ENCODE data around the gene CCNK.

The CCNK gene

DNA sequence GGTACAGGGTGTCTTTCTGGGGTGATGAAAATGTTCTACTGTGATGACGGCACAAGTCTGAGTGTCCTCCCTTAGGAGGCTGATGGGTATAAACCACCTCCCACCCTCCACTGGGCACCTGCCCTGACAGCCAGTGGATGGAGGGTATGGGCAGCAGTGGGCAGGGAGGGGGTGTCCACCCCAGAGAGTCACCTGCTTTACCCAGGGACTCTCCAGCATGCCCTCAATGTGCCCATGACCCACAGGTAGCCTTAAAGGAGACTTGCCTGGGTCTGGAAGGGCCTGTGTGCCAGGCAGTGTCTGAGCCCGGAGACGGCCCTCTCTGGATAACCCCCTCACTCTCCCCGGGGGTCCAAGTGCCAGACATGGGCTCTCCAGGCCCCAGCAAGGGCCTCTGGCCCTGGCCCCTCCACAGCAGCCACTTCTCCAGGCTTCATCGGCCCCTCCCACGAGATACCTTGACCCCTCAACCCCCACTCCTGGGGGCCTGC lies 38.8 kb downstream of the CCNK start:
- DNase-seq (ENCODE audit: low spot score) = no peak

GRCh38 chr14:99520571-99521081 lies 39.4 kb downstream of the CCNK start:
- DNase-seq (ENCODE audit: low spot score) = no peak

GRCh38 chr14:99521176-99522024 lies 40.2 kb downstream of the CCNK start:
- no peak for DNase-seq (ENCODE audit: low spot score)

DNA sequence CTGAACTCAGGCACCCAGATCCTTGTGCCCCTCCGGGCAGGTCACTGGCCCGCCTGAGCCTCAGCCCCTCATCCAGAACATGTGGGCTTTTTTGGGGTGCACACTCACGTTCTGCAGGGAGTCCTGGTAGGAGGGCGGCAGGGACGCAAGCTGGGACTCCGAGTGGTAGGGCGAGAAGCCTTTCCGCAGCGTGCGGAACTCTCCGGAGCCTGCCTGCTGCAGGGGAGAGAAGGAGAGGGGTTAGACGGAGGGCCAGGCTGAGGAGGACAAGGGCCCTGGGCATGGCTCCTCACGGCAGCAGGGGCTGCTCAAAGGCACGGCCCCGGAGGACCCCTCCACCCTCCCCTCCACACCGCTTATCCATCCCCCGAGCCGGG lies 40.8 kb downstream of the CCNK start:
- DNase-seq (ENCODE audit: low spot score) = no peak

DNA sequence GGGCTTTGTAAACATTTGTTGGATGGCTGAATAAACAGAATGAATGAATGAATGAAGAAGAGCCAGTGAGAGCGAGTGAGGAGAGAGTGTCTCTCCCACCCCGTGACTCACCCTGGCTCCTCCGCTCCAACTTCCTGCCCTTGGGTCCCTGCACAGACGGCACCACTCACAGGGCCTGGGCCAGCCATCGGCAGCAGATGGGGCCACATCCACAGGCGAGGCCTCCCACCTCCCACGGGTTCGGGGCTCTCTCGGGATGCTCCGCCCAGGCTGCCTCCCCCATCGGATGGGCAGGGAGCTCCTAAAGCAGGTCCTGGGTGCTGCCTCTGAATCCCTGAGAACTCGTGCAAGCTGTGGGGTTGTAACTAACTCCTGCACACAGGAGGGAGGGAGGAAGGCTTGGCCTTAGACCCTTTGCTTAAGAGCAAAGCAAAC lies 41.3 kb downstream of the CCNK start:
- no peak for DNase-seq (ENCODE audit: low spot score)

DNA sequence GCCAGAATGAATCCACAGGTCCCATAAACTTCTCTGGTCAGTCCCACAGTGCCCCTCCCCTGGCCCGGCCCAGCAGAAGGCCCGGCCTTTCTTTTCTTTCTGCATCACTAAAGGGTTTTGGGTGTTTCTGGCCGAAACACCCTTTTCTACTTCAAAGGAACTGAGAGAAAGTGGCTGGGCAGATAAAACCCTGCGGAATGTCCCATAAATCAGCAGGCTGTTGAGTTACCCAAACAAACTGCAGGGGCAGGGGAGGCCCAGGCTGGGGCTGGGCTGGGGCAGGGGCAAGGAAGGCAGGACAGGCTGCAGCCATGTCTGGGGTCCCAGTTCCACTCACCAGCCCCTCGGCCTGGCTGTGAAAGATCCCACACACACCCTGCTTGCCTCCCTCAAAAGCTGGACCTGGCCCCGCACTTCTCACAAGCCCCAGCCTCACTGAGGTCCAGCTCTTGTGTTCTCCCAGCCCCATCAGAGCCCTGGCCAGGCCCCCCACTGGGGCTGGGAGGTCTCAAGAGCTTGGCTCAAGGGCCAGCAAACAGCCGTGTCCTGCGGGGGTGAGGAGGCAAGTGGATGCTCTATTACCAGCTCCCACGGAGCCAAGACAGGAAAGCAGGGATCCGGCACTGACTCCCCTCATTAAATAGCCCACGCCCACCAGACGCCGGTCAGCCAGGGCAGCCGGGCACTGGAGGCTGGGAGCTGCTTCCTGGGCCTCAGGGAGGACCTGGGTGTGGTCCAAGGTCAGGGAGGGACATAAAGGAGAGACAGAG lies 41.9 kb downstream of the CCNK start:
- no peak for DNase-seq (ENCODE audit: low spot score)

DNA sequence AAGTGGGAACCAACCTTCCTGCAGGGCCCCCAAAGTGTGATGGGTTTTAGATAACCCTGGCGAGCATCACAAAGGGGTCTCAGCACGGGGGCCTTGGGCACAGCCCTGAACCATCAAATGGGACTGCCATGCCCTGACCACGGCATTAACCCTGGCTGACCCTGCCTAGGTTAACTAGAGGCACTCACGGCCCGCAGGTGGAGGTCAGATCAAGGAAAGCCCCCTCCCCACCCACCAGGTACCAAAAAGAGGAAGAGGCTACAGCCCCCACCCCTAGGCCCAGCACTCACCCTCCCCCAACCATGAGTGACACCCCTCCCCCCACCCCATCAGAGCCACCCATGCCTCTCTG lies 42.5 kb downstream of the CCNK start:
- DNase-seq (ENCODE audit: low spot score) = no peak

DNA sequence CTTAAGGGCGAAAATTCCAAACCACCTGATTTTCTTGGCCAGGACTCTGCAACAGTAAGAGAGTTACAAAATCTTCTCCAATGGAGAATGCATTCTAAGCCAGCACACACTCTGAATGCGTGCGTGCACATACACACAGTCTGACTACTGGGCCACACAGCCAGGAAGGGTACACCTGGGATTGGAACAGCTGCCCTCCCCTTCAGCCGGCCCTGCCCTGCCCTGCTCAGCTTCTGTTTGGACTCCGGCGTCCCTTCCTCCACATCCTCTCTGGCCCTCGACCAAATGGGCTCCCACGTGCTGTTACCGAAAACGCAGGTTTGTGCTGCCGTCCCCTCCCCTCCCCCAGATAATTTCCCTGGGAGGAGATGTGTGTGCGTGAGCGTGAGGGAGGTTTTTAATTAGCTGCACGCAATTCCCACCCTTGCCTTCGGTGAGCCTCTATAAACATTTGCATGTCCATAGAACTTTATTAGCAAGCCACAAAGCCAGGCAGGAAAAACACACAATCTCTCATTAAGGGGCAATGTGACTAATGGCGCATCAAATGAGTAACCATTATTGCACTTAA lies 43.0 kb downstream of the CCNK start:
- DNase-seq (ENCODE audit: low spot score) = no peak

- no peak for DNase-seq (ENCODE audit: low spot score)
Observed at GRCh38 chr14:99524804-99525698, 43.8 kb downstream of the CCNK start.

- DNase-seq (ENCODE audit: low spot score) = no peak
Observed at GRCh38 chr14:99525699-99526080, 44.5 kb downstream of the CCNK start.

DNA sequence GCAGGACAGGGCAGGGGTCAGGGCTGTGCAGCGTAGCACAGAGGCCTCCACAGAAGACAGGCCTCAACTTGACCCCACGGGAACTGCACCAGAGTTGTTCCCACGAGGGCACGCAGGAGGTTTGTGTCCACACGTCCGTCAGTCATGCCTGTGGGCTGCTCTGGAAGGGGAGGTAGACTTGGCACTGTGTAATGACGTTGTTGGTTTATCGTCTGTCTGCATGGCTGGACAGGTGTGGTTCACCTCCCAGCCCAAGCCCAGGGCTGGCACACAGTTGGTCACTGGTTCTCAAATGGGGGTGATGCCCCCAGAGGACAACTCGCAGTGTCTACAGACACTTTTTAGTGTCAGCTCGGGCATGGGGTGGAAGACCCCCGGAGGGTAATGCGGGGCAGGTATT lies 45.8 kb downstream of the CCNK start:
- DNase-seq (ENCODE audit: low spot score) = no peak

GRCh38 chr14:99527427-99528076 lies 46.3 kb downstream of the CCNK start:
- DNase-seq (ENCODE audit: low spot score) = no peak

DNA sequence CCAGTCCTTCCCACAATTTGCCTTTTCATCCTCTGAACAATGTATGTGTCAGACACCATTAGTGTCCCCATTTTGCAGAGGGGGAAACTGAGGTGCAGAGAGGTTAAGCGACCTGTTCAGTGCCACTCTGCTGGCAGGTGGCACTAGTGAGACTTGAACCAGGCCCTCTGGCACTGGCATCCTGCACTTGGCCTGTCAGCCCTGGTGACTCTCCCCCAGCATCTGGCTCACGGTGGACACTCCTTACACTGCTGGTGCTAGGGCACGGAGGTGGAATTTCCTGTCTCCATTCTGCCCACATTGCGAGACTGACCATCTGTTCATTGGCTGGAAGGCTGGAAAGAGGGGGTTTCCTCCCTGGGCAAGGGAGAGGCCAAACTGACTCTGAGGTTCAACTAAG lies 48.7 kb downstream of the CCNK start:
- DNase-seq (ENCODE audit: low spot score) = no peak

- DNase-seq (ENCODE audit: low spot score) = no peak
Observed at GRCh38 chr14:99530407-99531155, 49.4 kb downstream of the CCNK start.

DNA sequence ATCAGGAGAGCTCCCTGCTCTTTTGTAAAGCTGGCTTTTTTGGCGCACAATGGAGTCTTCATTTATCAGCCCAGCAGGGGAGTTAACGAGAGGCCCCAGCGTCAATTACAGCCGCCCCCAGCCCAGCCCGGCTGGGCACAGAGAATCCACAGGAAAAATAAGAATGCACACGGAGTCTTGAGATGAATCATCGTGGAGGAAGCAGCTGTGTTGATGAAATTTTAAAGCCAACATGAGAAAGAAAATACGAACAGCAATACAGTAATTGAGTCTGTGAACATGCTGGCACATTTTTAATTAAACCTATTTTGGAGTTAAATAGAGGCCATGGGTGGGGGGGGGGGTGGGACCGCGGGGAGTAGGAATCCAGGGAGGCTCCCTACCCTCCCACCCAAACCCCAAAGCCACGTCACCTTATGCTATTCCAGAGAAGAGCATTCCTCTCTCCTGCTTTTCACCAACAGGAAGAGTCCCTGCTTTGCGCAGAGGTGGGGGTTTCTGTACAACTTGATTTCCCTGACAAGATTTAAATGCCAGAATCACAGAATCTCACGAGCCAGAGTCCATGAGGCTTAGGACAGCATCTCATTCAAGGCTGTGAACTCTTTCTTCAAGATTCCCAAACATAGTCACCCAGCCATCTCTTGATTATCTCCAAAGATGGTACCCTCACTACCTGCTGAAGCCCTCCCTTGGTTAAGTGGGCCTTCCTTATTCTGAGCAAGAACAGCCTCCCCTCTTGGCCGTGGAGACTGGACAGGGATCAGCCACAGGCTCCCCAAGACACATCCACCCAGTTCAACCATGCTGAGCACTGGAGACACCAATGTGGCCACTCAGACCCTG lies 50.3 kb downstream of the CCNK start:
- no peak for DNase-seq (ENCODE audit: low spot score)

- DNase-seq (ENCODE audit: low spot score) = no peak
Observed at GRCh38 chr14:99532310-99532709, 51.1 kb downstream of the CCNK start.

- no peak for DNase-seq (ENCODE audit: low spot score)
Observed at GRCh38 chr14:99534333-99534732, 53.1 kb downstream of the CCNK start.

- no peak for DNase-seq (ENCODE audit: low spot score)
Observed at GRCh38 chr14:99534863-99535262, 53.7 kb downstream of the CCNK start.

DNA sequence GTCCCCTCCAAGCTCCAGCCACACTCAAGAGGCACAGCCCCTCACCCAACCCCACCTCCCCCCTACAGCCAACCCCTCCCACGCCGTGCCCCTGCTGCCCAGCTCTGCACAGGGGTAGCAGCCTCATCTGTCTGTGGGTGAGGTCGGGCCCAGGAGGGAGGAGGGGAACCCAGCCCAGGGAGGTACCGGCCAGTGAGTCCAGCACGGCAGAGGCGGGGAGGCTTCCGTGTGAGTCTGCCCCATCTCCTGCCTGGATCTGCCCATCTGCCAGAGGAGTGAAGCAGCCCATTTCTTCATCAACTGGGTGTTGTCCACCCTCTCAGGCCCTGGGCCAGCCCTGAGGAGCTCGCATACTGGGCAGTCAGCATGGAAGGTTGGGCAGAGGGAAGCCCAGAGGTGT lies 54.2 kb downstream of the CCNK start:
- no peak for DNase-seq (ENCODE audit: low spot score)

All from RKO (cell line).